ENCODE data around the gene LCLAT1.

Gene LCLAT1

DNA sequence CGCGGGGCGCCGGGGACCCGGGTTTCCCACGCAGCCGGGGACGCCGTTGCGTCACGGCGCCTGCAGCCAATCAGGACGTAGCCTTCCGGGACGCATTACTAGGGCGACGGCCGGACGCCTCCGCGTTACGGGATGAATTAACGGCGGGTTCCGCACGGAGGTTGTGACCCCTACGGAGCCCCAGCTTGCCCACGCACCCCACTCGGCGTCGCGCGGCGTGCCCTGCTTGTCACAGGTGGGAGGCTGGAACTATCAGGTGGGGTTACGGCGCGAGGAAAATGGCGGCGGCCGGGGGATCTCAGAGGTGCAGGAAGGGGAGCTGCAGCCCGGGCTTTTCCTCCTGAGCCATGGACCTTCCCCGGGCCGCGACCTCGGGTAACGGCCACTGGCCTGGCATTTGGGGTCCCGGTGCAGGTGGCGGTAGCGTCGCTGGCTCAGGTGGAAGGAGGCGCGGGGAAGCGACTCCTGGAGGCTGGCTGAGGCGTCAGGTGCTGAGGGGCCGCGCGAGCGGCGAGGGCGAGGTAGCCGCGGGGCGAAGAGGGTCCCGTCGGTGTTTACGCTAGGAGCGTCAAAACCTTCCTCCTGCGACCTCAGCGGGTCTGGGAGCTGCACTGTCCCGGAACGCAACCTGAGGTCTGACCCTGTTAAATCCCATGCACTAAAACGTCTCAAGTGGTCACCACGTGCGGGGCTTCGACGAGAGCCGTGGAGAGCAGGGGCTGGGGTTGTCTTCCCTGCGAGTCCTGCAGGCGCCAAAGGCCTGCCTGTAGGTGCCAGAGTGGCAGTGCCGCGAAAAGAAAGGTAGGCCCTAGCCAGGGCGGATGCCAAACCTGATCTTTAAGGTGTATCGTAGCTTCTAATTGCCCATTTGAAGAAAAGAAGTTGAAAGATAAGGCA is at the start of gene LCLAT1:
TSS of gene LCLAT1 (plus strand) at position 98 of the 897 bp plus-strand sequence. CDS start 78,345 bp downstream, outside the sequence.
- in situ Hi-C loops (cut with MboI; ENCODE audit: low sequenced_read_pairs) = no loop called here

DNA sequence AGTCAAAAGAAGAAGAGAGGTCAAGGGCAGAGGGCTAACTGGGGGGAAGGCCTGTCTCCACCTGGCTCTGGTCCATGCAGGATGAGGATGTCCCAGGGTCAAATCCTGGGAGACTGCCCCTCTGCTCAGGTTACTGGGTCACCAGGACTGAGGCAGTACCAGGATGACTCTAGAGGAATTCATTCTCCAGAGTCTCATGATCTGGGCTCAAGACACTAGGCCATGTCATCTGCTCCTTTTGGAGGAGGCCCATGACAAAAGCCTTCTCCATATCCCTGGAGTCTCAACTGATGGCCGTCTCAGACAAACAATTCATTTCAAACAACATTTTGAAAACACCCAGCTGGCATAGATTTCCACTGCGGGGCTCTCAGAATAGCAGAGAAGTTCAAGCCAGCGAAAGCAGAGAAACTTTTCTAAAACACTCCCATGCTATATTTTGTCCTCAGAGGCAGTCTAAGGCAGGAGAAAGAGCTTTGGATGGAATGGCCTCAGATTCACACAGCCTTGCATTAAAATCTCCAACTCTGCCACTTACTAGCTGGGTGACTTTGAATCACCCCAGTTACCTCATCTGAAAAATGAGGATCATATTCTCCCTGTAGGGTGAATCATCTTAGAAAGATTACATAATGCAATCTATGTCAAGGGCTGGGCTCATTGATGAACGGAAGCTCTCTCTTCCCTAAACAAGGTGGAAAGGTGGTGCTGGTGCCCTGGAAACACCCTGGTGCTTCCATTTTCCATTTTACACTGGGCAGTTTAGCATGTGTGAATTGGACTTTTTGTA is 48.8 kb upstream of the LCLAT1 start:
- in situ Hi-C loops (cut with MboI; ENCODE audit: low sequenced_read_pairs) = no loop called here

DNA sequence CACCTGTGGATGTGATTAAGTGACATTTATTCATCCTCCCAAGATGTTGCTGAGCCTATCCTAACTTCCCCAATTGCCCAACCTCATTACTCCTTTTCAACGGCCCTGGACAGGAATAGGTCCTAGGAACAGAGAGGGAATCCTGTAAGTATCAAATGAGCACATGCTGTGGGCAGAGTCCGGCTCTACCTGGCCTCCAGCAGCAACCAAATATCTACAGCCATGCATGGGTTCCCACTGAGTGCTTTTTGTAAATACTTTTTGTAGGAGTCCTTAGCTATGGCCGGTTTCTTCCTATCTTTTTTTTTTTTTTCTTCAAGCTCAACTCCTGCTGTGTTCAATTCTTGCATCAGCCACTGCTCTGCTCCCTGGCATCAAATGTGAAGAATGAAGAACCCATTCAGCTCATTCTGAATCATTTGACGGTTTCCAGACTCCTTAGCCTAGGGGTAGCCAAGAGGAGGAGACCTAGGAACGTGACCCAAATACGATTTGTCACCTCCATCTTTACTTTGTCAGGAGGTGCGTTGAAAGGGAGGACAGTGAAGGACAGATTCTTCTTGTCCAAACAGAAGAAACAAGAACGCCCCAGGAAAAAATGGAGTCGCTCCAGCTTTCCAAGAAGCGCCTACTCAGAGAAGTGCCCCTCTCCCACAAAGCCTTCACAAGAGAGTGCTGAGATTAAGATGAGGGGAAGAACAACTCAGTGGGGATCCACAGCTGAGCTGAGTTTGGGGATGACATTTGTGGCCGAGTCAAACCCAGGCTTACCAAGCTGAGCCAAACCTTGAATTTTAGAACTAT is 46.7 kb upstream of the LCLAT1 start:
- in situ Hi-C loops (cut with MboI; ENCODE audit: low sequenced_read_pairs) = no loop called here

DNA sequence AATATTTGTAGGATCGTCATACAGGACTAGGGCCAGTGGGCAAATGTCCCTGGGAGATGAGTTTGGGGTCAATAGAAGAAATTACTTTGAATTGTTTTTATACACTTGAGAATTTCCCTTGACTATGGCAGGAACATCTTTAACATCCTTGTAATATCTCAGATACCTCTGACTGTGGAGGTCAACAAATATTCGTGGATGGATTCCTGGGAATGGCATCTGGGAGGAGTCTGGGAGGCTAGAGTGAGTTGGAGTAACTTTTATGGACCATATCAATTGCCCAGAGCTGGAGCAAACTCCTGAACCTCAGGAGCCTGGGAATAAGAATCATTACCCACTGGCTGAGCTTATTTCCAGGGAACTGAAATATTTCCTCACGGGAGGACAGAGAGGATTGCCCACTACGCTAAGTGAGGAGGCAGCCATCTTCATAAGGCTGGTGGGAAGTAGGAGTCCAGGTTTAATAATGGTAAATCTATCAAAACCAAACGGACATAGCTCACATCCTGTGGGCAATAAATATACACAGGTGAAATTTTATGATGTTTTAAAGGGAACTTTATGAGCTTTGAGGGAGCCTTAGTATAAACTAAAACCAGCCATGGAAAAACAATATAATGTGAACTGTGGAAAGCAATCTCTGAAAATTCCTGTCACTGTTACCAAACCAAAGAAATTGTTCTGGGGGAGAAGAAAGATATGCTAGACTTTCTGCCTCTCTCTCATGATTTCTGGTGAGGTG is 44.4 kb upstream of the LCLAT1 start:
- in situ Hi-C loops (cut with MboI; ENCODE audit: low sequenced_read_pairs) = no loop called here

- in situ Hi-C loops (cut with MboI; ENCODE audit: low sequenced_read_pairs) = no loop called here
These were observed 43.3 kb upstream of the LCLAT1 start for GRCh38 chr2:30403592-30404312.

GRCh38 chr2:30404319-30405259 is 42.5 kb upstream of the LCLAT1 start:
- in situ Hi-C loops (cut with MboI; ENCODE audit: low sequenced_read_pairs) = no loop called here

DNA sequence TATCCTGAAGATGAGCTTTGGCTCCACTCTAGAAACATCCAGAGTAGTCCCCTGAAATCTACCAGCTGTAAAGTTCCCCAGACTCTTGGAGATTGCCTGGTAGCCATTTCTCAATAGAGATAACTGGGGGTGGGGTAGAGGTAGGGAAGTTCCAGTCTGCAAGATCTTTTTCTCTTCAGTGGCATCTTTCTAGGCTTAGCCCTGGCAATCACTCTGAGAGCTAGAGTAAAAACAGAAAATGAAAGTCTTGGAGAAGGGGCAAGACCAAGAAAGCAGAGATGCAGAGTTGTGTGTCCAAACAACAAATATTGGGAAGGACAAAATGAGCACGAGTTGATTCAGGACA is 41.8 kb upstream of the LCLAT1 start:
- in situ Hi-C loops (cut with MboI; ENCODE audit: low sequenced_read_pairs) = no loop called here

DNA sequence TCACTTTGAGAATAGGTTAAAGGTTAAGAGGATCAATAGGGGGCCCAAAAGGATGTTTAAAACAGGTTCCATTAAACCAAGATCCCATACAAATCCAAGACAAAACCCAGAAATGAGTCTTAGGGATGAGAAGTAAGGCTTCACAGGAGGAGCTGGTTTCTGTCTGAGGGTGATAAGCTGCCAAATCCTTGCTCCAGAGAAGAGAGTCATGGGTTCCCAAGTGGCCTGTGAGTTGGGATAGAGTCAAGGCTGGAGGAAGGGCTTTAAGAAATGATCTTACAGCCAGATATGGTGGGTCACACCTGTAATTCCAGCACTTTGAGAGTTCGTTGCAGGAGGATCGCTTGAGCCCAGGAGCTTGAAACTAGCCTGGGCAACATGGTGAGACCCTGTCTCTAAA is 40.2 kb upstream of the LCLAT1 start:
- in situ Hi-C loops (cut with MboI; ENCODE audit: low sequenced_read_pairs) = no loop called here

GRCh38 chr2:30408961-30409387 is 38.1 kb upstream of the LCLAT1 start:
- in situ Hi-C loops (cut with MboI; ENCODE audit: low sequenced_read_pairs) = no loop called here

GRCh38 chr2:30410217-30410616 is 36.8 kb upstream of the LCLAT1 start:
- in situ Hi-C loops (cut with MboI; ENCODE audit: low sequenced_read_pairs) = no loop called here

GRCh38 chr2:30412047-30412683 is 34.9 kb upstream of the LCLAT1 start:
- in situ Hi-C loops (cut with MboI; ENCODE audit: low sequenced_read_pairs) = no loop called here

GRCh38 chr2:30412684-30413570 is 34.1 kb upstream of the LCLAT1 start:
- in situ Hi-C loops (cut with MboI; ENCODE audit: low sequenced_read_pairs) = no loop called here

DNA sequence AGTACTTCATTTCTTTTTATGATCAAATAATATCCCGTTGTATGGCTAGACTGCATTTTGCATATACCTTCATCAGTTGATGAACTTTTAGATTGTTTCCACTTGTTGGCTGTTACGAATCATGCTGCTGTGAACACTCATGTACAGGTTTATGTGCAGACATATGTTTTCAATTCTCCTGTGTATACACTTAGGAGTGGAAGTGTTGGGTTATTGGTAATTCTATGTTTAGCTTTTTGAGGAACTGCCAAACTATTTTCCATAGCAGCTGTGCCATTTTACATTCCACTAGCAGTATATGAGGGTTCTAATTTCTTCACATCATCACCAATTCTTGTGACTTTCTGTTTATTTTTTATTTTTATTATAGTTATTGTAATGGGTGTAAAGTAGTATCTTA is 32.1 kb upstream of the LCLAT1 start:
- in situ Hi-C loops (cut with MboI; ENCODE audit: low sequenced_read_pairs) = no loop called here

DNA sequence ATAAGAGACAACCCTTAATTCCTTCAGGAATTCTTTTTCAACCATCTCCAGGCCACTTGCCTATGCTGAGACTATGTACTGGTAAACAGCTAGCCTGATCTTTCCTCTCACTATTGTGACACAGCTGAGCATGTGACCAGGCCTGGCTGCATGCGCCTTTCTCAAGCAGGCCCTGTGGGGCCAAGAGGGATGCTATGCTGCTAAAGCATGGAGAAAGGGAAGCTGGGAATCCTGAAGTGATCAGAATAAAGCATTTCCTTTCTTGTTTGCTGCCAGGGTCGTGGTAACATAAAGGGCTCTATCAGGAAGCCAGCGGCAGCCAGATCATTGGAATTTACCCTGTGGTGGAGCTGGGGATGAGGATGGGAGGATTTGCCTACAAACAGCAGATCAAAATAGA is 29.8 kb upstream of the LCLAT1 start:
- in situ Hi-C loops (cut with MboI; ENCODE audit: low sequenced_read_pairs) = no loop called here

GRCh38 chr2:30421026-30421603 is 25.9 kb upstream of the LCLAT1 start:
- in situ Hi-C loops (cut with MboI; ENCODE audit: low sequenced_read_pairs) = no loop called here

DNA sequence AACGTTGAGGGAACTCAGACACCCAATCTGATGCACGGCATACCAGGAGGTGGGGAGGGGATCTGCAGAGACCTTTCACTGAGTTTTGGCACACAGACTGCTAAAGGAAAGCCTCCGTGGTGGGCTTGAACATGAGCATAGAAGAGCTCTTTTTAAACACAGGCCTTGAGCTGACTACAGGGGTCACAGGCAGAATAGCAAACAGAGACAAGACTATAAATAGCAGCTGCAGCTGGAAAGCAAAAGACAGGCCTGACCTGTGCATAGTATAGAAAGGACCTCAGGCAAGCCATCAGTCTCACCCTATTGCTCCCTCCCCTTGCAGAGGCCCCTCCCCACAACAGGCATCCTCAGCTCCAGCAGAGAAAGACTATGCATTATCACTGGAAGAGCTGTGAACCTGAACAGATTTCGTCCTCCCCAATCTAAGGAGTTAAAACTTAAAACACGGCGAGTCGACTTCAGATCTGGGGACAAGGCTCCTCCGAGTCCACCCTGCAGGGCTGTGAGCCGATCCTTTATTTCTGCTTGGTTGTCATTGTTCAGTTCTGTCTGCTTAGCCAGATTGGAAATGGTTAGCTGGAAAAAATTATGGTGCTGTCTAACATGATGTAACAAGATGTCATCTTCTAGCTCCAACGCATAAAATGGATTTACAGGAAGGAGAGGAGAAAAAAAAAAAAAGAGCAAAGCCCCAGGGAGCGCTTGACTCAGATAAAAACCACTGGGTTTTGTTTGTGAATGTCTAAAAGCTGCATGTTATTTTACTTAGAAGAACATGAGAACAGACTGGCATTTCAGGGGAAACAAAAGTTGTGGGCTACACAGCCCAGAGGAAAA is 25.2 kb upstream of the LCLAT1 start:
- in situ Hi-C loops (cut with MboI; ENCODE audit: low sequenced_read_pairs) = no loop called here

All from hTERT RPE-1 (cell line).